Endothelial cell (in vitro differentiated cells): ENCODE results near the gene JAZF1. TPM values are rescaled to one million over a fixed set of nuclear protein-coding genes. Genes with fewer than 3 reads are reported as not detected.

Source experiments
- DNase-seq: peaks from one replicate; pipeline ENCODE4 v3.0.0; 2021; ENCODE audit warnings: low spot score
- H3K27ac Mint-ChIP-seq: one replicate; pipeline ENCODE4 v1.8.0; 2021; ENCODE audit warnings: mixed read lengths, inconsistent platforms; ENCODE audit not compliant: unreplicated experiment
- H3K27me3 Mint-ChIP-seq: one replicate; pipeline ENCODE4 v1.8.0; 2021; ENCODE audit warnings: mild to moderate bottlenecking, moderate library complexity, mixed read lengths, inconsistent platforms; ENCODE audit not compliant: unreplicated experiment
- H3K36me3 Mint-ChIP-seq: one replicate; pipeline ENCODE4 v1.8.0; 2021; ENCODE audit warnings: mild to moderate bottlenecking, low read depth, mixed read lengths, inconsistent platforms; ENCODE audit not compliant: unreplicated experiment
- H3K4me1 Mint-ChIP-seq: one replicate; pipeline ENCODE4 v1.8.0; 2021; ENCODE audit warnings: mild to moderate bottlenecking, mixed read lengths, inconsistent platforms; ENCODE audit not compliant: unreplicated experiment
- H3K4me3 Mint-ChIP-seq: one replicate; pipeline ENCODE4 v1.8.0; 2021; ENCODE audit warnings: mild to moderate bottlenecking, mixed read lengths, inconsistent platforms; ENCODE audit not compliant: unreplicated experiment
- H3K9me3 Mint-ChIP-seq: one replicate; pipeline ENCODE4 v1.8.0; 2021; ENCODE audit warnings: mixed read lengths, inconsistent platforms; ENCODE audit not compliant: unreplicated experiment
- total RNA-seq: library from RNA; stranded (reverse); fragmentation: NEBNext Ultra II Directional; extraction: Animal tissue kit (Norgen Biotek cat#: 25700); gene quantifications from one replicate; pipeline ENCODE4 v1.2.1, GENCODE V29; 2021; ENCODE audit not compliant: unreplicated experiment
- TF ChIP-seq, protein P1 (sequence below): fragments of 200-600 bp; sonication (generic); IDR thresholded peaks from one replicate; pipeline ENCODE4 v1.5.0; 2021; ENCODE audit warnings: antibody characterized with exemption; ENCODE audit not compliant: unreplicated experiment

JAZF1 gene
- total RNA-seq, 1 donor from 2014 or later = 8.5 TPM

DNA sequence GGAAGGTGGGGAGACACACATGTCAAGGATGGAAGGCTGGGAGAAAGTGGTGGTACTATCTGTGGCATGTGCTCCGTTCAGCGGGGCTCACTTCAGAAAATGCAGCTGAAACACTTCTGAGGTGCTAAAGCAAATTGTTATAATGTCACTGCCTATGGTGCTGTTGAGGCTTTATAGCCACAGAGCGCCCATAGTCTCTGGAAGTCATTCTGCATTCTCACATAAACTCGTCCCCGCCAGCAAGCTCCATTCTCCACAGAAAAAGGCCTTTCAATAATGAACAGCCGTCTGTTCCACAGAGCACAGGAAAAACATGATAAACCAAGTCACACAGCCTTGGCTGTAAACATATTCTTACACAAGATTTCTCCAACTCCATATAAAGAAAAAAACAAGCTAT, 308.7 kb downstream of the JAZF1 start:
- H3K27me3 Mint-ChIP-seq = peaks cover 3% of the 10 kb centered on the region
- no peak for DNase-seq
- no peaks in the 10 kb centered on the region for H3K36me3 Mint-ChIP-seq
- H3K4me3 Mint-ChIP-seq = no peak overlapping the region
- peaks cover 43% of the 10 kb centered on the region for H3K4me1 Mint-ChIP-seq
- H3K27ac Mint-ChIP-seq = no peak overlapping the region
- TF ChIP-seq, protein P1, sequence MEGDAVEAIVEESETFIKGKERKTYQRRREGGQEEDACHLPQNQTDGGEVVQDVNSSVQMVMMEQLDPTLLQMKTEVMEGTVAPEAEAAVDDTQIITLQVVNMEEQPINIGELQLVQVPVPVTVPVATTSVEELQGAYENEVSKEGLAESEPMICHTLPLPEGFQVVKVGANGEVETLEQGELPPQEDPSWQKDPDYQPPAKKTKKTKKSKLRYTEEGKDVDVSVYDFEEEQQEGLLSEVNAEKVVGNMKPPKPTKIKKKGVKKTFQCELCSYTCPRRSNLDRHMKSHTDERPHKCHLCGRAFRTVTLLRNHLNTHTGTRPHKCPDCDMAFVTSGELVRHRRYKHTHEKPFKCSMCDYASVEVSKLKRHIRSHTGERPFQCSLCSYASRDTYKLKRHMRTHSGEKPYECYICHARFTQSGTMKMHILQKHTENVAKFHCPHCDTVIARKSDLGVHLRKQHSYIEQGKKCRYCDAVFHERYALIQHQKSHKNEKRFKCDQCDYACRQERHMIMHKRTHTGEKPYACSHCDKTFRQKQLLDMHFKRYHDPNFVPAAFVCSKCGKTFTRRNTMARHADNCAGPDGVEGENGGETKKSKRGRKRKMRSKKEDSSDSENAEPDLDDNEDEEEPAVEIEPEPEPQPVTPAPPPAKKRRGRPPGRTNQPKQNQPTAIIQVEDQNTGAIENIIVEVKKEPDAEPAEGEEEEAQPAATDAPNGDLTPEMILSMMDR = no peak
- H3K9me3 Mint-ChIP-seq = no peaks in the 10 kb centered on the region

DNA sequence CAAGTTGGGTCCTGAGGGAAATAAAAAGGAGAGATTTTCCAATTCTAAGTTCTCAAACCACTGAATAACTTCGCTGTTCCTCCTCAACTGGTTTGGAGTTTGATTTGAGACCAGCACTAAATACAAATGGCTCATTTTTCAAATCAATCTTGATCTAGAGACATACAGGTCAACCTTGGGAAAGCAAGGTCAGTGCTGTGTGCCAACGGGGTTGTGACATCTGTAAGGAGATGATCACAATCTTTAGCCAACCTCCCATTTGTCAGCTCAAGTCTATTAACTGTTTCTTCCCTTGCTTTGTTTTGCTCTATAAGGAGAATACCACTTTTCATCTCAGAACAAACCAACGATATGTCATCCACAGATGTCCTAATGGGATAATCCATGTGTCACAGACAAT, 309.5 kb downstream of the JAZF1 start:
- H3K27me3 Mint-ChIP-seq = peaks cover 3% of the 10 kb centered on the region
- H3K4me3 Mint-ChIP-seq = no peak overlapping the region
- no peaks in the 10 kb centered on the region for H3K36me3 Mint-ChIP-seq
- no peaks in the 10 kb centered on the region for H3K9me3 Mint-ChIP-seq
- H3K4me1 Mint-ChIP-seq = peaks cover 43% of the 10 kb centered on the region
- TF ChIP-seq, protein P1 = no peak
- no peak overlapping the region for H3K27ac Mint-ChIP-seq
- DNase-seq = no peak

DNA sequence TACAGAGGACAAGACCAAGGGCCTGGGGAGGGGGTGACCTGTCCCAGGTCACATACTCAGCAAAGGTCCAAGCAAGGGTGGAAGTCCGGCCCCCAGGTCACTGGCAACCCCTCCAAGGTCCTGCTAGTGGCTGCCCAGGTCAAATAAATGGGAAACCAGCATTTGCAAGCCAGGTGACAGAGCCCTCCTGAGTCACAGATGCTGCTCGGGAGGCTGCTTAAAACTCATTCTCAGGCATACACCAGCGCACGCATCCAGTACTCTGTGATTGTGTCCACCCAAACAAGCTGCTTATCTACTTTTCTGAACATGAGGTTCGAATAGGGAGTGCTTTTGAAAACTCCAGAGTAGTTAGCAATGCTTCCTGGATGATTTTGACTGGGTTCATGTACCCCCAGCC, 310.0 kb downstream of the JAZF1 start:
- Mint-ChIP-seq H3K4me1 (peaks cover 43% of the 10 kb centered on the region), H3K9me3 (no peaks in the 10 kb centered on the region), H3K36me3 (no peaks in the 10 kb centered on the region), H3K27ac (no peak overlapping the region), H3K4me3 (no peak overlapping the region), H3K27me3 (peaks cover 3% of the 10 kb centered on the region)
- DNase-seq = no peak
- TF ChIP-seq, protein P1 = no peak

DNA sequence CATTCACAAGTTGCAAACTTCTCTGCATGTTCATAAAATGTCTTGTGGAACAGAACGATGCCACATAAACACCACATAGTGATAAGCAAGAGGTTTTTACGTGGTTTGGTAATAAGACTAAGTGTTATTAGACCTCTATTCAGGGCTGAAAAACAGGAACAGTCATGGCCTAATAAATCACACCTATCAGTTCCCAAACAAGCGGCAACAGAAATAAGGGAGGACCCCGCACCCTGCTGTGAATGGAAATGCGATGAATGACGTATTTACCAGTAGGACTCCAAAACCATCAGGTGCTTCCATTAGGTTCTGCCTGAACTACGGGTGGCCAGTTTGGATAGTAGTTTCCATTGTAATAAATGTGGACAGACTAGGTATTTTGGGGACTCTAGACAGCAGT, 311.5 kb downstream of the JAZF1 start:
- H3K4me1 Mint-ChIP-seq = peaks cover 41% of the 10 kb centered on the region
- H3K36me3 Mint-ChIP-seq = no peaks in the 10 kb centered on the region
- no peak for DNase-seq
- TF ChIP-seq, protein P1 = no peak
- H3K27me3 Mint-ChIP-seq = peaks cover 4% of the 10 kb centered on the region
- no peak overlapping the region for H3K27ac Mint-ChIP-seq
- no peak overlapping the region for H3K4me3 Mint-ChIP-seq
- no peaks in the 10 kb centered on the region for H3K9me3 Mint-ChIP-seq

DNA sequence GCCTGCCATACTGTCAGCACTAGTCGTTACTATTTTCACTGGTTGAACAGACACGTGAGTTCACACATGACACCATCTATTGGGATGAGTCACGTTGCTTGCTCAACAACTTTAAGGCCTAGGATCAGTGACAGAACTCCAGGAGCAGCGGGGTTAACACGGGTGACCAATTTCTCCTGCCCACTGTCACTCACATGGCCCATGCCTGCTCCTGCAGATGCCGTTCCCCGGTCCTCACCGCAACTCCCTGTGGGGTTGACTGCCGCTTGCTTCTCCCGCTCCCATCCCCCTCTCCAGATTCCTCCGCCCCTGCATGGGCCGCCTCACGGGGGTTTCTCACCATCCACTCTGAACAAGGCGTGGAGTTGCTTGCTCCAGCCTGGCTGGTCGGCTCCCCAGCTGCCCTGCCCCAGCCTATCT, 312.5 kb downstream of the JAZF1 start:
- no peak for DNase-seq
- H3K4me3 Mint-ChIP-seq = no peak overlapping the region
- no peaks in the 10 kb centered on the region for H3K9me3 Mint-ChIP-seq
- TF ChIP-seq, protein P1 = no peak
- H3K27me3 Mint-ChIP-seq = peaks cover 4% of the 10 kb centered on the region
- no peaks in the 10 kb centered on the region for H3K36me3 Mint-ChIP-seq
- H3K4me1 Mint-ChIP-seq = peaks cover 36% of the 10 kb centered on the region
- no peak overlapping the region for H3K27ac Mint-ChIP-seq
